Measurements from ENCODE around the gene GOLT1A.
A peak's percentile ranks its signal among the peaks of the same experiment; 100 is the strongest.

Gene GOLT1A

DNA sequence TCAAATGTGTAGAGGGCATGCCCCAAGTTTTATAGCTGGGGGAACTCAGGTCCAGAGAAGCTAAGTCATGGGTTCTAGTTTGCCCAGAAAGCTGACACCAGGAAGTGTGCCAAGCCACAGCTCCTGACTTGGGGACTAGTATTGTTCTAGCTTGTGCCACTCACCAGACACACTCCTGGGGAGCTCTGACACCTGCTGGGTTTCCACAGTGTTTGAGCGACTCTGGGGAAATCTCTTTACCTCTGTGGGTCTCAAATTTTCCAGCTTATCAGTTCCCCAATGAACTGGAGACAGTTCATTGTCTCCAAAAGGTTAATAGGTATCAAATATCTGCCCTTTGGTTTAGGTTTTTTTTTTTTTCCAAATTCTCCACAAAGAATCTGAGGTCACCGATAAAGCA, 21.7 kb downstream of the GOLT1A start:
- DNase-seq (ENCODE audit: low read depth in 2 of 2): no peak

DNA sequence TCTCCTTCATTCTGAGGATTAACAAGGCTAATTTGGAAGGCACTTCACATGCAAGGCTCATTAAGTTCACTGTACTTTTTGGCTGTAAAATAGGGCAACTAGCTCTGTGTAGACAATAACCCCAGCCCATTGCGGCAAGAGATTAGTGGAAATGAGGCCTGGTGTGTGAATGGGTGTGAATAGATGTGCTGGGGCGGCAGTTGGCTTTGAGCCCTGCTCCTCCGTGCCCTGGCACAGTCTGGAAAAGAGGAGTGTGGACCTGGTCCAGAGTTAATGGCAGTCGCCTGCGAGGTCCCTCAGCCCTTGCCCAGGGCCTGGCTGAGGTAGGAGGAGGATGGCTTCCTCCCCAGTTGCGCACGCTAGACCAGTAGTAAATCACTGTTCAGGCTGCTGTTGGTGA, 22.3 kb downstream of the GOLT1A start:
- DNase-seq (ENCODE audit: low read depth in 2 of 2): no peak

DNA sequence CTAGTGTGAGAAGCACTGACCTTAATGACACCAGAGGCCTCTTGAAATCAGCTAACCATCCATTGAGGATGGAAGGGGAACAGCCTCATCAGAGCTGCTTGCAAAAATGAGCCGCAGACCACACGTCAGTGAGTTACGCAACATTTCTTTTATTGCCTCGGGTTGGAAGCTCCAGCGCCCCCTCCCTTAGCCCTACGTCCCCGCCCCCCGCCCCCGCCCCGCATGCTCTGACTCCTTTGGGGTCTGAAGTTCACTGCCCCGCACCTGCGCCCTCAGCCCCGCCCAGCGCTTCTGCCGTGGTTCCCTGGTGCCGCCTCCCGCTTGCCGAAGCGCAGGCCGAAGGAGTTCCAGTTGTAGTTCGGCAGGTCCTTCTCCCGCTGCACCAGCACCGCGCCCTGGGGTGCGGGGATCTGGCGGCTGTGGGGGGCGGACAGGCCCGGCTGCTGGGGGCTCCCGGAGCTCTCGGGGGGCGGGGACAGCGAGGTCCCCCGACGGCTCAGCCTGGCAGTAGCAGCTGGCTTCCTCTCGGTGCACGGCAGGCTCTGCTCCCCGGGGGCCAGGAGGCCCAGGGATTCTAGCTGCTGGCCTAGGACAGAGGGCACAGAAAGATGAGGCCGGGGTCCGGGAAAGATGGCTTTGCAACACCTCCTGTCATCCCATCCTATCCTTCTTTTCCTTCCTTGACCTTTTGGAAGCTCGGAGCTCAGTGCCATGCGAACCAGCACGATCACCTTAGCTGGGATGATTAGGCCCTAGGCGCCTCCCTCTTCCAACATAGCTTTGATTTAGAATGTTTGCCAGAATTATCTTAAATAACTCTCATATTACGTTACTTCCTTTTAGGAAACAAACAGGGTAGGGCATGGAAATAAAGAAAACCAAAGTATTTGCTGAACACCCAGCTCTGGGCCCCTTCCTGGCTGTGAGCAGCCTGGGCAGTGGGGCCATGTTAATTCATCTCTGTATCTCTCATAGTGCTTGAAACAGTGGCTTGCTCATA, 23.3 kb downstream of the GOLT1A start:
- no peak for DNase-seq (ENCODE audit: low read depth in 2 of 2)

GRCh38 chr1:204188959-204189639, 24.7 kb downstream of the GOLT1A start:
- no peak for DNase-seq (ENCODE audit: low read depth in 2 of 2)

DNA sequence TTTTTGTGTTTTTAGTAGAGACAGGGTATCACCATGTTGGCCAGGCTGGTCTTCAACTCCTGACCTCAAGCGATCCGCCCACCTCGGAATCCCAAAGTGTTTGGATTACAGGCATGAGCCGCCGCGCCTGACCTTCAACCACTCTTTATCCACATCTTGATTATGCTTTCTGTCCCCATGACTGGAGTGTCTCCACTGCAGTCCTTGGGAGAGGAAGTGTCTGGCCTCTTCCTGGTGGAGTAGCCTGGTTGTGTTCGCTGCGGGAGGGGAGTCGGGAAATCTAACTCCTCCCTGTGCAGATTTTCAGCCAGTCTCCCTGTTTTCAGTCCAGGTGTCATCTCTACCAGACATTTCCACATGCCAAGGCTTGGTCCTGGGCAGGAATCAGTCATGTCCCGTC, 27.2 kb downstream of the GOLT1A start:
- DNase-seq (ENCODE audit: low read depth in 2 of 2): no peak

- no peak for DNase-seq (ENCODE audit: low read depth in 2 of 2)
These were observed 32.7 kb downstream of the GOLT1A start for GRCh38 chr1:204181116-204181515.

DNA sequence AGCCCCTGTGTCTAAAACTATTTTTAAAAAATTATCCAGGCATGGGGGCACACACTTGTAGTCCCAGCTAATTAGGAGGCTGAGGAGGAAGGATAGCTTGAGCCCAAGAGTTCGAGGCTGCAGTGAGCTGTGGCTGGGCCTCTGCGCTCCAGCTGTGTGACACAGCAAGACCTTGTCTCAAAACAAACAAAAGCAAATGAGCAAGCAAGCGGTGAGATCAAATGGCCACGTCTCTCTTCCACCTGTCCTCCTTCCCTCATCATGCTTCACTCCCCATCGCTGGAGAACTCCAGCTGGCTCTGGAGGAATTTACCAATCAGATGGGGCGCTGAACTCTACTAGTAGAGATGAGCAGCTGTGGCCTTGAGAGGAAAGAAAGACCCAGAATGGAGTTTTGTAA, 33.7 kb downstream of the GOLT1A start:
- no peak for DNase-seq (ENCODE audit: low read depth in 2 of 2)

DNA sequence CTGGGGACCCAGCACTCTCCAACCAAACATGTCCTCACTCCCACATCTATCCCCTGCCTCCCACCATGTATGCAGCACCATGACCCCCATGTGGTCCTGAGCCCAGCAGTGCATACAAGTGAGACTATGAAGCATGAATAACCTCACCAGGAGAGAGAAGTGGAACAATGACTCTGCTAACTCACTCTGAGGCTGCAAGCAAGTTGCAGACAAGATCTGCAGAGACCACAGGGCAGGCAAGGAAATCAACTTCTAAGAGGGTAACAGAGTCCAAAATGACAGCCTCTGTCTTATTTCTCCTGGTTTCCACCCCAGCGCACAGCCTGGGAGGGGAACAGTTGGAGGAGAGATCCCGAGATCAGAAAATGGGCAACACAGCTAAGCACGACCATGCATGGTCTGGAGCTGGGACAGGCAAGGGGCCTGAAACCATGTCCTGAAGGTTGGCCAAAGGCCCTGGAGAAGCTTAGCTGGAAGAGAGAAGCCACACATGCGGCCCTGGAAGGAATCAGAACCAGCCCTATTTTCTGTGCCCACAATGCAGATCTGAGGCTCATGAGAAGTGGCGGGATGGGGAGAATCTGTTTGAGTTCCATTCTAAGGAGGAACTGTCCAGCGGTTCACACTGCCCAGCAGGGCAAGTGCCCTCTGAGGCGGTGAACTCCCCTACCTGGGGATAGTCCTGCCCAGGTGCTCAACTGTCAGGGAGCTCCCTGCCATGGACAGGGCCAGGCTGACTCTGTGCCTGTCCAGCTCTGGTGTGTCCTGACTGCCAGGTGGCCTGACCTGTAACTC, 35.1 kb downstream of the GOLT1A start:
- DNase-seq (ENCODE audit: low read depth in 2 of 2): no peak

DNA sequence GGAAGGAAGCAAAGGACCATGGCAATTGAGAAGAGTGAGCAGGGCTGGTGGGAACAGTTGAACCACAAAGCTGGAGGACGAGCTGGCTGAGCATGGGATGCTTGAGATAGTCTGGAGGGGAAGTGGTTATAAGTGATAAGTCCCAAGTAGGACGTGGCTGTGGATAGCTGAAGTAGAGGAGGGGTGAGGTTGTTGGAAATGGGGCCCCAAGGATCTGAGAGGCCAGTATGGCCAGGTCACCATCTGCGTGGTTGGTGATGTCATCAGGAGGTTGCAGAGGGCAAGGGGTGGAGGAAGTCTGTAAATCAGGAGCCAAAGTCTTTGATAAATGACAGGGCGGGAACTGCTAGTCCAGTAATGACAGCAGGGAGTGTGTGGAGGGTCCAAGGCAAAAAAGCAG, 36.7 kb downstream of the GOLT1A start:
- no peak for DNase-seq (ENCODE audit: low read depth in 2 of 2)

GRCh38 chr1:204176049-204176448, 37.7 kb downstream of the GOLT1A start:
- DNase-seq (ENCODE audit: low read depth in 2 of 2): no peak

GRCh38 chr1:204174958-204175357, 38.8 kb downstream of the GOLT1A start:
- DNase-seq (ENCODE audit: low read depth in 2 of 2): no peak

- no peak for DNase-seq (ENCODE audit: low read depth in 2 of 2)
These were observed 41.3 kb downstream of the GOLT1A start for GRCh38 chr1:204172404-204173029.

DNA sequence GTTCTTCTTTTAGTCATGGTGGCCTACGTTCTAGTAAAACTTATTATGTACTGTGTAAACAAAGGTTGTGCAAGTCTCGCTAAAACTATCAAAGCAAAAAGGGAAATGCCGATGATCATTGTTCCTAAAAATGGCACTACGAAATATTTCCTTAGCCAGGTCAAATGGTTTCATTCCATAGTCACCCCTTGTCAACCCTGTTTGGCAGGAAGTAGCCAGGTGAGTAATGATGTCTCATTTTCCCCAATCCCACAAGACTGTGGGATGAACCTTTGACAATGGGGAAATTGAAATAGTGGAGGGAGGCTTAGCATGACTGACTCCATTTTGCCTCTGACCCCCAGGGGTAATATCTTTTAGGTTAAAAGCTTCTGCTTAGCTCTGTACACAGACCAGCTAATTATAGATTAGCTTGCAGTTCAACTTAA, 42.0 kb downstream of the GOLT1A start:
- DNase-seq (ENCODE audit: low read depth in 2 of 2): no peak

- no peak for DNase-seq (ENCODE audit: low read depth in 2 of 2)
These were observed 43.2 kb downstream of the GOLT1A start for GRCh38 chr1:204170494-204171155.

- DNase-seq (ENCODE audit: low read depth in 2 of 2): no peak
These were observed 43.9 kb downstream of the GOLT1A start for GRCh38 chr1:204169858-204170257.

- no peak for DNase-seq (ENCODE audit: low read depth in 2 of 2)
These were observed 46.1 kb downstream of the GOLT1A start for GRCh38 chr1:204167730-204168129.

- no peak for DNase-seq (ENCODE audit: low read depth in 2 of 2)
These were observed 47.6 kb downstream of the GOLT1A start, which contains the start of gene REN for GRCh38 chr1:204166219-204166618. Gene REN (minus strand): TSS chr1:204166337. CDS start chr1:204166293, 44 bp downstream.

- DNase-seq (ENCODE audit: low read depth in 2 of 2): peak in 1 of 2 experiments; percentile 18
These were observed 51.2 kb downstream of the GOLT1A start for GRCh38 chr1:204162494-204163074.

GRCh38 chr1:204161609-204162493, 51.9 kb downstream of the GOLT1A start:
- DNase-seq (ENCODE audit: low read depth in 2 of 2): no peak

DNA sequence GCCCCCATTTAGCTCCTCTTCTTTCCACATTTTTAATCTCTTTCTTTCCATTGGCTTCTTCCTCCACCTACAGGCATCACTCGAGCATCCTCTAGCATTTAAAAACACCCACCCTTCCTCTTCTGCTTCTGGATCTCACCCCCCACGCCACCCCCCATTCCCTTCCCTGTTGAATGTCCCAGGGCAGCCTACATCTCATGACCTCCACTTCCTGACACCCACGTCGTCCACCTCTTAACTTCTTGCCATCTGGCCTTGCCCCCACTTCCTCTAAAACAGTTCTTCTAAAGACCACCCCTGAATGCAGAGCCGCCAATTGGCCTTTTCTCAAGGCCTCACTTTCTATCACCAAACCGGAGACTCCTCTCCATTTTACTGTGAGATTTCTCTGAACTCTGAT, 55.8 kb downstream of the GOLT1A start:
- no peak for DNase-seq (ENCODE audit: low read depth in 2 of 2)
